Stimulated activated CD4-positive, alpha-beta T cell treated with anti-CD3 and anti-CD28 coated beads, Interleukin-4, amount 100 ng/mL, for 4 hours (primary cell): ENCODE measurements around the gene CFAP57.

Source experiments
- DNase-seq, 2 experiments: peaks; one replicate each; pipeline ENCODE4 v3.0.0-alpha.2; 2020

Gene CFAP57

DNA sequence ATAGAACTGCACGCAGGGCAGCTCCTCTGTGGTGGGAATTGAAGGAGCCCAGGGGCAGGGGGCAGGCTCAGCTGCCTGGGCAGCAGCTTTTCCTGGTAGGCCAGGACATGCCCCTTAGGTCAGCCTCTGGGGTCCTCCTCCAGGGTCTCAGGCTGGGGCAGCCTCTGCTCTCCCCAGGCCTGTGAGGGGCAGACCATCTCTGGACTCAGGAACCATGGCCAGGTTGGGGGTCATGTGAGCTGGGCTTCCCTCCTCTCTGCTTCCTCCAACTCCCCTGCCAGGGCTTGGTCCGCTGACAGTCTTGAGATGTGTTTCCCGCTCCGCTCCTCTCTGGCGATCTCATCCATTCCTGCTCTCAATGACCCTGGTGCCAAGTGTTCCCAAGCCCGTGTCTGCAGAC, 107.5 kb downstream of the CFAP57 start:
- no peak for DNase-seq

DNA sequence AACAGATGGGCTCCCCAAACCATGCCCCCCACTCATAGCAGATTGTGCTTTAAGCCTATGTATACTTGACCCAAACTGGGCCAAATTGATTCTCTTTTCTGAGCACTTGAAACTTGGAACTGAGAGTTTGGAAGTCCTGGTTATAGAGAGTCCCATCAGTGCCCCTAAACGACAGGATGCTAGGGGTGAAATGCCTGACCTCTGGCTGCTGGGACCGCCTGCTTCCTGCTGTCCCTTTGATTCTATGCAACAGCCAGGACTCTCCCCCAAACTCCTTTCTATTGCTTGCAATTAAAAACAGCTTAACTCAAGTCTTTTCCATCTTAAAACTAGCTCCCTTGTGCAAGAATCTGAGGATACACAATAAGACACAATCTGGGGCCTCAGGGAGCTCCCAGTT, 108.6 kb downstream of the CFAP57 start:
- DNase-seq, result no peak

DNA sequence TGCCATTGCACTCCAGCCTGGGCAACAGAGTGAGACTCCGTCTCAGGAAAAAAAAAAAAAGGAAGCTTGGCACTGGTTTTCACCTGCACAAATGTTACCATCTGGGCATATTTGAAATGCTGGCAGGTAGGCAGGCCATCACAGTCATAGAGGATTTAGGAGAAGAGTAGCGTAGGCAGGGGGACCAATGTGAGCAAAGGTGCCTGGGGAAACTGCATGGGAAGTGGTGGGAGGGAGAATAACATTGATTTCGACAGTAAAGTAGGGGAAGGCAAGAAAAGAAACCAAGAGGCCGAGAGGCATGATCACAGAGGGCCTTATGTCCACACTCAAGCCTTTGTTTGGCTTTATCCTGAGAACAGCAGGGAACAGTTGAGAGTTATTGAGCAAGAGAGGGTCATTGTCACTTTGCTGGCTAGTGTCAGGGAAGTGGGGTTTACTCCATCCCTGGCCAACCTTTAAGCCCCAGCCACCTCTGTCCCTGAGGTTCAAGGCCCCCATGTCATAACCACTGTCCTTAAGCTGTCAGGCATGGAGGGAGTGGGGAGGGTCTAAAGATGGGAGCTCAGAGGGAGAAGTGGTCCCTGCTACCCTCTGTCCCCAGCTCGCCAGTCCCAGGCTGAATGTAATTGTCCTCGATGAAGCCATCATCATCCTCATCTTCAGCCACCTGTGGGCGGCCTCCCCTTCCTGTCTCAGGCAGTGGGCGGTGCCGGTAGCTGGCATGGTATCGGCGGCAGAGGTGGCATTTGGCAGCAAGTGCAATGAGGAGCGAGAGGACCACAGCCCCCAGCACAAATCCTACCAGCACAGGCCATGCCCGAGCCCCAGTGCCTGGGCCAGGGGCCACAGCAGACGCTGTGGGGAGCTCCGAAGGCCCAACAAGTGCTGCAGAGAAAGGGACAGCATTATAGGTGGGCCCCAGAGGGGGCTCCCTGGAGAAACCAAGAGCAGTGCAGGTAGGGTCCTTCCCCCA, 110.4 kb downstream of the CFAP57 start:
- no peak for DNase-seq

DNA sequence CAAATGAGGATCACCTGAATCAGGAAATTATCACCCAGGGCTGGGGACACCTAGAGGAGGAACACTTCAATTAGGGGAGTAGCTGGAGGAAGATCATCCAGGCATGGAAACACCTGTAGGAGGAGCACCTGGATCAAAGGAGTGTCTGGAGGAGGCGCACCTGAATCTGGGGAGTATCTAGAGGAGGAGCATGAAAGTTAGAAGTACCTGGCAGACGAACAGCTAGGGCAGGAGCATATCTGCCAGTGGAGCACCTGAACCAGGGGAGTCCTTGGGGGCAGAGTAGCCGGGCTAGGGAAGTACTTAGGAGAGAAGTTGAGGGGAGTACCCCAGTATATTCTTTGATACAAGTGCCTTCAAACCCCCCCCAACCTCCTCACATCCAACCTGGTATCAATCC, 111.9 kb downstream of the CFAP57 start:
- no peak for DNase-seq

DNA sequence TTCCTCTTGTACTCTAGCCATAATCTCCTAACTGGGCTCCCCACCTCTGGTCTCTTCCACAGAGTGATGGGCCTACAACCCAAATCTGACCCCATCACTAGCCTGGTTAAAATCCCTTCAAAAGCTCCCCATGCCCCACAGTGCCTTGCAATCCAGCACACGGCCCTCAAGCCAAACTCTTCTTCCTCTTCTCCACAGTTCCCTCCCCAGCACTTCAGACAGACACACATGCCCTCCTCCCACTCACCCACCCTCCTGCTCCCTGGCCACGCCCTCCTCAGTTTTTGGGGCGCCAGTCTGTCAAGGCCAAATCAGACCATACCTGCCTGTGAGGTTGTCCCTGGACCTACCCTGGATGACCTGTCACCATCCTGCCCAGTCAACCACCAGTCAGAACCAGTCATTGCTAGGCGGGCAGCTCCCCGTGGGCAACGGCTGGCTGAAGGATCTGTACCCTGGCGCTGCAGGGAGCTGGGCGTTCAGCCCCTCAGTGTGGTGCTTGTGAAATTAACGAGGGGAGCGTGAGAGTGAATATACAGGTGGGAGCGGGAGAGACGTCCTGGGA, 112.5 kb downstream of the CFAP57 start:
- no peak for DNase-seq

DNA sequence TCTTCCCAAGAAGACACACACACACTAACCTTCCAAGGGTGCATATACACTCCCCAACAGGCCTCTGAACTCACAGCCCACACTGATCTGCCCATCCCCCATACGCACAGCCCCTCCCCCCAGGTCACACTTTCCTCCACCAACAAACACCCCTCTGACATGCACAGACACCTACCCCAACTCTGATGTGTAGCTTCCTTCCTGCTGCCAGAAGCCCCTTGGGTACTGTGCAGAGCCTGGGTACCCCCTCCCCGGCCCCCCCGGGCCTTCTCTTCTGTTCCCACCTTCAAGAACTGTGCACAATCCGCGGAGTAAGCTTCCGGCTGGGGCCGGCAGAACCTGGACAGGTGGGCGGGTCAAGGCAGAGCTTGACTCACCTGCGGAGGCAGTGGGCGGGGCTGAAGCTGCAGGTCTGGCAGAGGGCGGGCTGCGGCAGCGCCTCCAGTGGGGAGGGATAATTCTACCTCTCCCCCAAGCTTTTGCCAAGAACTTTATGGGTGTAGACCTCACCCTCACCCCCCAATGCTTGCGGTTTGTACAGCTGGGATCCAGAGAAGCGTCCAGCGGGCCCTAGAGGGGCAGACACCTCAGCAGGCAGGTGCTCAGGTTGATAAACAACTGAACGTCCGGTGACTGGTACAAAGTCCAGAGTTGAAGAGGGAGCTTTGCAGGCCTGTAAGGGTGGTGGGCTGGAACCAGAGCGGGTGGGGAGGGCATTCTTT, 113.3 kb downstream of the CFAP57 start, which contains the start of gene C1orf210:
C1orf210 (minus strand) TSS at position 313 of the 722 bp plus-strand sequence. CDS start 2,311 bp downstream, outside the sequence.
- no peak for DNase-seq

DNA sequence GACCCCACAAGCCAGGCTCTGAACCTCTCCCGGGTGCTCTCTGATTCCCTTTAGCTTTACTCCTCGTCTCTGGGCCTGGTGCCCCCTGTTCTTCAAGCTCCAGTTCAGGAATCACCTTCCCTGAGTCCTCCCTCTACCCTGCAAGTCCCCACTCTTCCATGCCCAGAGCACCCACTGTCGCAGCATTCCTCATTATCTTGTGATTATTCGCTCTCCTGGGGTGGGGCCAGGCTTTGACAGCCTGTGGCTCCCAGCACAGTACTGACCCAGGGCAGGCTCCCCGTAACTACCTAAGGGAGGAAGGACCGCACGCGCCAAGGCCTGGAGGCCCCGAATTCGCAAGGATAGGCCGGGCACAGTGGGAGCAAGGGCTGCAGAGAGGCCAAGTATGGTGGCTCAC, 114.0 kb downstream of the CFAP57 start:
- DNase-seq, result no peak

DNA sequence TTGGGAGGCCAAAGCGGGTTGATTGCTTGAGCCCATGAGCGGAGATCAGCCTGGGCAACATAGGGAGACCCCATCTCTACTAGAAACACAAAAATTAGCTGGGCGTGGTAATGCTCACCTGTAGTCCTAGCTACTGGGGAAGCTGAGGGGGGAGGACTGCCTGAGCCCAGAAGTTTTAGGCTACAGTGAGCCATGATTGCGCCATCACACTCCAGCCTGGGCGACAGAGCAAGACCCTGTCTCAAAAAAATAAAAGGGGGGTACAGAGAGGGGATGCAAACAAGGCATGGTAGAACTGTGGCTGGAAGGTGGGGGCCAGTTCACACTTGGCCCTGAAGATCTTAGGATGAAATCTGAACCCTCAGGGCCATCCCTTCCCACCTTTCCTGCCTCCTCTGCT, 114.4 kb downstream of the CFAP57 start:
- DNase-seq, result no peak

DNA sequence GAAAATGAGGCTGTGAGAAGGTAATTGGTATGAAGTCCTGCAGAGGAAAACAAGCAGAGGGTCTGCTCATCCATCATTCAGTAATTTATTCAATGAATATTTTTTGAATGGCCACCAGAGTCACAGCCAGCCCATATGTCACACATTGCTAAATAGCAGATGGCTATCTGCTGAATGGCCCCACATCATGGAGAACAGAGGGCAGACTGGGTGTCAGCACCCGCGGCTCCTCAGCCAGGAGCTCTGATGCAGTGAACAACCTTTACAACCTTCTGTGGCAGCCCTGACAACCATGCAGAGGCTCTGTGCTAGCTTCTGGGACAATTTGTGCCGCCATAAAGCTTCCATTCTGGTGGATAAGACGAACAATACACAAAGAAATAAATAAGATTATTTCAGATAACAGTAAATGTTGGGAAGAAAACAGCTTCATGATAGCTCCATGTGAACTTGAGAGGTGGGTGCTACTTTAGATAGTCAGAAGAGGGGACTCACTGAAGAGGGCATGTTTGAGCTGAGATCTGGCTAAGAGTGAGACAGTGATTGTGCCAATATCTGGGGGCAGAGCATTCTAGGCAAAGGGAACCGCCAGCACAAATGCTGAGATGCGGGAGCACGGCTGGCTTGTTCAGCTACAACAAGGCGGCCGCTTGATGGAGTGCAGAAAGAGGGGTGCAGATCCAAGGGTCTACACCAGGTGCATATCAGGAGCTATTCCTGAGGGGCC, 116.1 kb downstream of the CFAP57 start:
- DNase-seq, result no peak

DNA sequence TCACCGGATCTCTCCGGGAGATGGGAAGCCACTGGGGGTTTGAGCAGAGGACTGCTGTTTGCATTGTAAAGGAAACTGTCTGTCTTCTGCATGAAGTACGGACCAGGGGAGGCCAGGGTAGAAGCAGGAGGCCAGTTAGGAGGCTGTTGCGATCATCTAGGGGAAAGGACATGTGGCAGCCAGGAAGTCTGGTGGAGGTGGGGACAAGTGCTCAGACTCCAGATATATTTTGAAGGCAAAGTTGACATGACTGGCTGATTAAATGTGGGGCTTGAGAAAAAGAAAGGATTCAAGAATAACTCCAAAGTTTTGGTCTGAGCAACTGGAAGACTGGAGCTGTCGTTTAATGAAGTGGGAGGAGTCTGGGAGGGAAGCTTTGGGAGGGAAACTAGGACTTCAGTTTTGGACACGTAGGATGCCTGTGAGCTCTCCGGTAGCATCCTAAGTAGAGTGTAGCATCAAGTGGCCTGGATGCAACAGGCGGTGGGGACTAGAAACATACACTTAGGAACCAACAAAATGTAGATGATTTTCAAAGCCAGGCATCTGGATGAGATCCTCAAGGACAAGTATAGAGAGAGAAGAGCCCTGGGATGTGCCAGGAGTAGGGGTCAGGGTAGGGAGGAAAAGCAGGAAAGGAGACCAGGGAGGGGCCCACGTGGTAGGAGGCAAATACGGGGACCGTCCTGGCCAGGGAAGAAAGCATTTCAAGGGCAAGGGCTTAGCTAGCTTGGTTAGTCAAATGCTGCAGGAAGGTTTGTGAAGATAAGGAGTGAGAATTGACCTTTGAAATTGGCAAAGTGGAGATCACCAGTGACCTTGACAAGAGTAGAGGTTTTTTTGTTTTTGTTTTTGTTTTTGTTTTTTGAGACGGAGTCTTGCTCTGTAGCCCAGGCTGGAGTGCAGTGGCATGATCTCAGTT, 116.9 kb downstream of the CFAP57 start:
- no peak for DNase-seq

DNA sequence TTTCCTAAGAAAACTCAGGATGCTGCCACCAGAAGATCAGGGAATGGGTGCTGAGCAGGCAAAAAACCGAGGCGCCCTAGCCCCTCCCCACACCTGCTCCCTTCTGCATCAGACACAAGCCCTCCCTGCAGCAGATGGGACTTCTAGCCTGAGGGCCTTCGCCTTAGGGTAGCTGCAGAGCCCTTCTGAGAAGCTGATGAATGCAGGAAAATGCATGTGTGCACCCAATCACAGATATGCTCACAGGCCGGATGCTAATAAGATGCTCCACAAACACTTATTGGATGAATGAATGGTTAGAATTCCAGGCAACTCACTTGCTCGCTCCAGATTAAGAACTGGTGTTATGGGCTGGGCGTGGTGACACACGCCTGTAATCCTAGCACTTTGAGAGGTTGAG, 120.1 kb downstream of the CFAP57 start:
- no peak for DNase-seq

DNA sequence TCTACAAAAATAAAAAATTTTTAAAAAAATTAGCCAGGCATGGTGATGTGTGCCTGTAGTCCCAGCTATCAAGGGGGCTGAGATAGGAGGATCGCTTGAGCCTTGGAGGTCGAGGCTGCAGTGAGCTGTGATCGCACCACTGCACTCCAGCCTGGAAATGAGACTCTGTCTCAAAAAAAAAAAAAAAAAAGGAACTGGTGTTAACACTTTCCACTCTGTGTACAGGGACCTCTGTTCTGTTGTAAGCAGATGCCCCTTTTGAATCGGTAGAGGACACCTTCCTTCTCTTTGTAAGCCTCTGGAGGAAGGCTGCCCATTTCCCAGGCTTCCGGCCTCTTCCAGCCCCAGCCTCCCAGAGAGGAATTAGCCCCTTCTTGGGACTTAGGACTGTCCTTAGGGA, 120.5 kb downstream of the CFAP57 start:
- DNase-seq, result no peak

DNA sequence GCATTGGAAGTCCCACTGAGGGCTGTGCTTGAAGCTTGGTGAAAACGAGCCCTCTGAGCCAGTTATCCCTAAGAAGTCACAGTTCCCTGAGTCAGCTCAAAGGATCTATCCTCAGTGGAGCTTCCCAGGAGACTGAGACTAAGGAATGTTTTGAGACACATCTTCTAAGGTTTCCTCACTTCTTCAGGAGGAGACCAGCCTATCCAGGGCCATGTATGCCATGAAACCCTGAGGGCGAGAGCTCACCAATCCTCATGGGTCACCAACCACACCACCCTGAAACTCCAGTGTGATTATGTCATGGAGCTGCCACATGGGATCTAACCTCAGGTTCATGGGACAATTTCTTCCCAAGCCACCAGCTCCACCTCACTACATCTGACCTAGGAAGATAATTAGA, 121.0 kb downstream of the CFAP57 start:
- no peak for DNase-seq

DNA sequence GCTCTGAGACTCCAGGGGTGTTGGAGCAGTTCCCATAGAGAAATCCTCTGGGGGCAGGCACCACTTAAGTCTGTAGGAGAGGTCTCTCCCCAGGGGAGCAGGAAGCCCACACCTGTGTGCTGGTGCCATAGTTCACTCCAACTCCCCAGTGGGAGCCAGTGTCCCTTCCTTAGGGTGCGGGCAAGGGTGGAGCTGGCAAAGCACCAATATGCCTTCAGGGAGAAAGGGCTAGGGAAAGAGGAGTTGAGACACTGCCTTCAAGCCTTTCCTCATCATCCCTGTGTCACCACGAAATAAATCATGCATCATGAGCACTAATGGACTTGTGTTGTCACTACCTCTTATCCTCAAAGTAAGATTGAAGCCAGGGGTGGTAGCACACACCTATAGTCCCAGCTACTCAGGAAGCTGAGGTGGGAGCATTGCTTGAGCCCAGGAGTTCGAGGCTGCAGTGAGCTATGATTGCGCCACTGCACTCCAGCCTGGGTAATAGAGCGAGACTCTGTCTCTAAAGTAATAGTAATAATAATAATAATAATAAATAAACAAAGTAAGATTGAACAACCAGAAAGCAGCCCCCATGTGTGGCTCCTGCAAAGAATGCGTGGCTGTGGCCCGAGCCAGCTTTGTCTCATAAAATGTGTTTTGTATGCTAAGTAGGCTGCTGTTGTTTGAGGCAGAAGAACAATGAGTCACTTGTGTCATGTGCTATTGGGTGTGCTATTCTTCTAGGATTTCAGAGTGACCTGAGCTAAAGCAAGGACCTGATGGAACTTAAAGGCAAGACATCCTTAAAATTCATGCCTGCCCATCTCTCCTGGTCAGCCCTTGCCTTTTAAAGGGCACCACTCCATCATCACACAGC, 122.0 kb downstream of the CFAP57 start:
- DNase-seq, result no peak

DNA sequence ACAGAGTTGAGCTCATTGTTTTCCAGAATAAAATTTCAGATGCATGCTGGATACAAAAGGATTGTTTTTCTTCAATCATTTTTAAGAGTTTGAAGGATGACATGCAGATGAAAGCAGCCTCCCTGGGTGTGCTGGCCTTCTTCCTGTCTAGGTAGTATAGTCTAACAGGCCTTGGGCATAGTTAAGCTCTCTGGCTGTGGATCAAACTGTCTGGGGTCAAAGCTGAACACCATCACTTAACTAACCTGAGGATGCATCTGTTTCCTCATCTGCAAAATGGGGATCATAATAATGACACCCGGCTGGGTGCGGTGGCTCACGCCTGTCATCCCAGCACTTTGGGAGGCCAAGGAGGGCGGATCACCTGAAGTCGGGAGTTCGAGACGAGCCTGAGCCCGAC, 122.6 kb downstream of the CFAP57 start:
- DNase-seq, result no peak

DNA sequence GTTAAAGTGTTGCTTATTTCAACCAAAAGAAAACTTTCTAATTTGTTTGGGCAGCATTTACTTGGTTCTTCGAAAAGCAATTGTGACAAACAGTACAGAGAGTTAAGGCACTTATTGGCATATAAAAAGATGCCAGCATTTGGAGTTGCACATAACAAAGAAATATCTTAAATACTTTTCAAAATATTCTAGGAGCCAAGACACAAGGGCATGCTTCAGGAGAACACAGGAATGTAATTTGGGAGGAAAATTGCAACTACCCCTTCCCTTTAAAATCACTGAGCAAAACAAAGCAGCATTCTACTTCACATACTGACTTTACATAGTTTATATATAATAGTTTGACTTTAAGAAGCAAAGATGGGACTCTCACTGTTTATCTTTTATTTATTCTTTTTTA, 124.1 kb downstream of the CFAP57 start:
- DNase-seq, result no peak

DNA sequence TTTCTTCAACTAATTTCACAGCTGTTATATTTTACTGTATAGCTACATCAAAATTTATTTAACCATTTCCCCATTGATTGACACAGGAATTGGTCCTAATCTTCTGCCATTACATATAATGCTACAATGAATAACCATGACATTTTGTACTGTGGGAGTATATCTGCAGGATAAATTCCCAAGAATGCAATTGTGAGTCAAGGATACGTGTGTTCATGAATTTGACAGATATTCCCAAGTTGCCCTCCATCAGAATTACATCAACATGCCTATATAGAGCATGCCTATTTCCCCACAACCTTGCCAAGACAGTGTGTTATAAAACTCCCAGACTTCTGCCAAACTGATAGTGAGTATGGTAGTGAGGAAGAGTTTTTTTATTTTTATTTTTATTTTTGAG, 125.9 kb downstream of the CFAP57 start:
- DNase-seq, result no peak

DNA sequence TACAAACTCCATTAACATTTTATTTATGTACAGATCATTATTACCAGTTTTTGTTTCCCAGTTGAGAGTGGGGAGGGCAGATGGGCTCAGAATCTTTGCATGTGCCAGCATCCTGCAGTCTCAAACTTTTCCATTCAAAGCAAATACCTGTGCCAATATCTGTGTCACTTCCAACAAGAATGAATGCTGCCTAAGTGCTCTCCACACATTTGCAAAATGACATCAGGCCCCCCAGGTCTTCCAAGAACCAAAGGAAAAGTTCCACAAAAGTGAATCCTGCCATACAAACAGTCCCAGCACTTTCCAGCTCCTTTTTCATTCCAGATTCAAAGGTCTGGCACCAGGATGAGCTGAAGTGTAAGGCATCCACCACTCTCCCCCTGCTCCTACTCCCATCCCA, 127.0 kb downstream of the CFAP57 start:
- DNase-seq, result no peak

DNA sequence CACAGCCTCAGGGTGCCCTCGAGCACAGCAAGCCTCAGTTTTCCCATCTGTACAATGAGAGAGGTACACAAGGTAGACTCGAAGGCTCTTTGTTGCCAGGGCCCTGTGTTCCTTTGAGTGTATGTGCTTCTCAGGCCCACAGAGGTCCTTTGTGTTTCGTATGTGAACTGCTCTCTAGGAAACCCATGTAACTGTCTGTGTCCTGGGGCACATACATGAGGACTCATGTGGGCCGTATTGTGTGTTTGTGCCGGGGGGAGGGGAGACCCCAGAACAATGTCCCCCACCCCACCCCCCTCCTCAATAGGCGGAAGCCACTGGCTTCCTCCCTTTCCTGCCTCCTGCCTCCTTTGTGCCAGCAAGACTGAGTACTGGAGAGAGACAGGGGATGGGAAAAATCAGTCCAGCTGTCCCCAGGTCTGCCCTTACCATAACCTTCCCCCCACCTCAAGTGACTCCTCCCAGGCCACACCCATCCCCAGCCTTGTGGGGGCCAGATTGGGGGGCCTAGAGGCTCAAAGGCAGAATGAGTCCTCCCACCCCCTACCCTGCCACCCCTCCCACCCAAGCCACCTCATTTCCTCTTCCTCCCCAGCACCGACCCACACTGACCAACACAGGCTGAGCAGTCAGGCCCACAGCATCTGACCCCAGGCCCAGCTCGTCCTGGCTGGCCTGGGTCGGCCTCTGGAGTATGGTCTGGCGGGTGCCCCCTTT, 128.4 kb downstream of the CFAP57 start, which contains the start of gene TIE1:
TIE1 (plus strand) TSS at position 605 of the 717 bp plus-strand sequence; CDS start at position 695, 90 bp downstream.
- DNase-seq, result no peak

DNA sequence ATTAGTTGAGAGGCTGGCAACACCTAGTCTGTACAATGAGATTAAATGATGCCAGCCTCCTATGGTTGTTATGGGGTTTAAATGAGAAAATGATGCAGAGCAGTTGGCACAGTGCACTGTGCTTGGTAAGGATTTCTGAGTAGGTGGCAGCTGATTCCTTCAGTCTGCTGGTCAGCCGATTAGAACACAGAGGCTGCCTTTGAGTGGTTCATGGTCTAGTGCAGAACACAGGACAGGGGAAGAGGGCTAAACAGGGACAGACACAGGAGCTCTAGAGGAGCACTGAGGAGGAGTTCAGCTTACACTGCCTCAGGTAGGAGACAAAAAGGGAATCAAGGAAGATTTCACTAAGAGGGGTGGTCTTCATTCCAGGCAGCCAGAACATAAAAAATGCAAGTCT, 130.1 kb downstream of the CFAP57 start:
- no peak for DNase-seq
